ENCODE results near the gene ADAM11. TPM values are rescaled to one million over a fixed set of nuclear protein-coding genes. Genes with fewer than 3 reads are reported as not detected.

ADAM11 gene
- total and polyA plus RNA-seq, 2 of the 4 experiments (the other 2 are of a cell fraction) = 0.36 to 0.53 TPM

DNA sequence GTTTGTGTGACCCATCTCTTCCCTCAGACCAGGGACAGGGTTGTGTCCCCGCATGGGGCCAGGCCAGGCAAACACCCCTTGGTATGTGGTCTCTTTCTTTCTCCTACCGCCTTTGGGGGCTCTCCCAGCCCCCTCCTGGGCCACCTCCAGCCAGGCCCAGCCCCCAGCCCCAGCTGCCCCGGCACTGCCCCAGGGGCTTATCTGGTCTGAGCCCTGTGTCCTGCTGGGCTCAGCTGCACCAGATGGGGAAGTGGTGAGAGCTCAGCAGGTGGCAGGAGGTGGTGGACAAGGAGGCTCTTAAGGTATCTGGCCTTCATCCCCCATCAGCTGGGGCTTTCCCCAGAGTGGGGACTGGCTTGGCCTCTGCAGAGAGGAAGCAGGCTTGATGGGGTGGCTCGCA, 8.7 kb downstream of the ADAM11 start:
- Histone ChIP-seq H4K5ac (ENCODE audit: low read depth, low read length) (no peak overlapping the region), H4K20me1 (ENCODE audit: insufficient read depth, low read length) (no peaks in the 10 kb centered on the region), H3K27me3 (ENCODE audit: control insufficient read depth, insufficient read depth, low read length) (peaks cover 15% of the 10 kb centered on the region; the same call in 1 of the 2 replicates), H3K9ac (ENCODE audit: low read depth, low read length) (no peak overlapping the region), H3K4me3 (ENCODE audit: insufficient read depth, low read depth, low read length) (no peak overlapping the region), H2BK5ac (ENCODE audit: low read depth, low read length, poor library complexity, severe bottlenecking) (no peak overlapping the region), H4K91ac (ENCODE audit: insufficient read depth, low read depth, low read length) (no peak overlapping the region), H3K9me3 (ENCODE audit: control insufficient read depth, insufficient read depth, low read length) (no peaks in the 10 kb centered on the region), H2BK15ac (ENCODE audit: low read depth, low read length) (no peak overlapping the region), H3K14ac (replicated peaks; ENCODE audit: low read depth, low read length) (no peak overlapping the region), H2BK120ac (ENCODE audit: low read depth, low read length) (no peak overlapping the region), H2AFZ (replicated peaks; ENCODE audit: low read length, poor library complexity) (no peak overlapping the region), H2AK9ac (replicated peaks; ENCODE audit: low read depth, low read length, poor library complexity) (no peak overlapping the region), H3K79me1 (ENCODE audit: low read depth in 1 of 2, low read length in 2 of 2) (no peaks in the 10 kb centered on the region), H3K4ac (ENCODE audit: low read depth, low read length) (no peak overlapping the region), H2AK5ac (ENCODE audit: low read depth, low read length) (no peak overlapping the region), H3K23ac (ENCODE audit: low read depth, low read length) (no peak overlapping the region), H3K9me1 (ENCODE audit: insufficient read depth, low read length) (no peaks in the 10 kb centered on the region), H3K4me1 (ENCODE audit: control insufficient read depth, insufficient read depth, low read length) (no peaks in the 10 kb centered on the region), H2BK20ac (ENCODE audit: low read depth, low read length) (no peak overlapping the region), H3K36me3 (ENCODE audit: control insufficient read depth, insufficient read depth, low read length) (no peaks in the 10 kb centered on the region), H3K56ac (ENCODE audit: extremely low read depth, insufficient read depth, low read length) (no peak overlapping the region), H3K27ac (ENCODE audit: insufficient read depth, low read length) (no peak overlapping the region), H3K18ac (ENCODE audit: low read depth, low read length) (no peak overlapping the region), H3K4me2 (ENCODE audit: low read depth, low read length) (no peak overlapping the region), H4K8ac (ENCODE audit: low read depth in 2 of 2, low read length in 2 of 2) (no peak overlapping the region)
- CTCF ChIA-PET = no interaction called here
- ATAC-seq (ENCODE audit: low read depth) (no peak), DNase-seq (no peak)
- dilution Hi-C loops (cut with HindIII; ENCODE audit: low sequenced_read_pairs, unreplicated experiment) (no loop called here), in situ Hi-C loops (cut with MboI; ENCODE audit: low sequenced_read_pairs) (no loop called here), intact Hi-C loops (cut with micrococcal nuclease) (loop anchor here (10.0 kb wide), 1 partner anchor 233 kb away; no protein-coding TSS in a partner anchor)
- BruUV-seq (replicated peaks) = no TSS peak
- WGBS, 2 experiments (ENCODE audit: extremely low coverage in 2 of 2, insufficient read length in 1 of 2) = 50% methylated on average over 1 of the region's 4 CpGs; no CpG with 5 or more reads in 1 of the 2 experiments
- no peak for TF ChIP-seq CHD1 (IDR thresholded peaks at IDR 0.05; ENCODE audit: low read depth, low read length)
- no peak for TF ChIP-seq MAZ (IDR thresholded peaks at IDR 0.05; ENCODE audit: borderline replicate concordance, low read depth, low read length)
- TF ChIP-seq NFE2L2 (IDR thresholded peaks at IDR 0.05; ENCODE audit: low read depth, low read length) = no peak
- no peak for TF ChIP-seq FOS (IDR thresholded peaks at IDR 0.05; ENCODE audit: low read depth, low read length)
- TF ChIP-seq, protein P1, sequence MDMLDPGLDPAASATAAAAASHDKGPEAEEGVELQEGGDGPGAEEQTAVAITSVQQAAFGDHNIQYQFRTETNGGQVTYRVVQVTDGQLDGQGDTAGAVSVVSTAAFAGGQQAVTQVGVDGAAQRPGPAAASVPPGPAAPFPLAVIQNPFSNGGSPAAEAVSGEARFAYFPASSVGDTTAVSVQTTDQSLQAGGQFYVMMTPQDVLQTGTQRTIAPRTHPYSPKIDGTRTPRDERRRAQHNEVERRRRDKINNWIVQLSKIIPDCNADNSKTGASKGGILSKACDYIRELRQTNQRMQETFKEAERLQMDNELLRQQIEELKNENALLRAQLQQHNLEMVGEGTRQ (IDR thresholded peaks at IDR 0.05; ENCODE audit: low read depth, low read length) = no peak
- TF ChIP-seq POLR2A (IDR thresholded peaks at IDR 0.05; ENCODE audit: low read depth, low read length) = no peak
- no peak for TF ChIP-seq MXI1 (IDR thresholded peaks at IDR 0.05; ENCODE audit: borderline replicate concordance, low read depth, low read length)
- TF ChIP-seq CEBPB (IDR thresholded peaks at IDR 0.05; ENCODE audit: low read depth, low read length) = no peak
- TF ChIP-seq MAFK (IDR thresholded peaks at IDR 0.05; ENCODE audit: low read depth, low read length) = no peak
- TF ChIP-seq, protein P2, sequence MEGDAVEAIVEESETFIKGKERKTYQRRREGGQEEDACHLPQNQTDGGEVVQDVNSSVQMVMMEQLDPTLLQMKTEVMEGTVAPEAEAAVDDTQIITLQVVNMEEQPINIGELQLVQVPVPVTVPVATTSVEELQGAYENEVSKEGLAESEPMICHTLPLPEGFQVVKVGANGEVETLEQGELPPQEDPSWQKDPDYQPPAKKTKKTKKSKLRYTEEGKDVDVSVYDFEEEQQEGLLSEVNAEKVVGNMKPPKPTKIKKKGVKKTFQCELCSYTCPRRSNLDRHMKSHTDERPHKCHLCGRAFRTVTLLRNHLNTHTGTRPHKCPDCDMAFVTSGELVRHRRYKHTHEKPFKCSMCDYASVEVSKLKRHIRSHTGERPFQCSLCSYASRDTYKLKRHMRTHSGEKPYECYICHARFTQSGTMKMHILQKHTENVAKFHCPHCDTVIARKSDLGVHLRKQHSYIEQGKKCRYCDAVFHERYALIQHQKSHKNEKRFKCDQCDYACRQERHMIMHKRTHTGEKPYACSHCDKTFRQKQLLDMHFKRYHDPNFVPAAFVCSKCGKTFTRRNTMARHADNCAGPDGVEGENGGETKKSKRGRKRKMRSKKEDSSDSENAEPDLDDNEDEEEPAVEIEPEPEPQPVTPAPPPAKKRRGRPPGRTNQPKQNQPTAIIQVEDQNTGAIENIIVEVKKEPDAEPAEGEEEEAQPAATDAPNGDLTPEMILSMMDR (conservative IDR thresholded peaks at IDR 0.05; ENCODE audit: low read depth, low read length) = no peak
- TF ChIP-seq RAD21 (IDR thresholded peaks at IDR 0.05; ENCODE audit: low read length) = no peak
- TF ChIP-seq BHLHE40 (IDR thresholded peaks at IDR 0.05; ENCODE audit: low read depth, low read length) = no peak
- TF ChIP-seq, protein P3, sequence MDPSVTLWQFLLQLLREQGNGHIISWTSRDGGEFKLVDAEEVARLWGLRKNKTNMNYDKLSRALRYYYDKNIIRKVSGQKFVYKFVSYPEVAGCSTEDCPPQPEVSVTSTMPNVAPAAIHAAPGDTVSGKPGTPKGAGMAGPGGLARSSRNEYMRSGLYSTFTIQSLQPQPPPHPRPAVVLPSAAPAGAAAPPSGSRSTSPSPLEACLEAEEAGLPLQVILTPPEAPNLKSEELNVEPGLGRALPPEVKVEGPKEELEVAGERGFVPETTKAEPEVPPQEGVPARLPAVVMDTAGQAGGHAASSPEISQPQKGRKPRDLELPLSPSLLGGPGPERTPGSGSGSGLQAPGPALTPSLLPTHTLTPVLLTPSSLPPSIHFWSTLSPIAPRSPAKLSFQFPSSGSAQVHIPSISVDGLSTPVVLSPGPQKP (IDR thresholded peaks at IDR 0.05; ENCODE audit: borderline replicate concordance, low read depth, low read length) = no peak
- no peak for TF ChIP-seq SMC3 (IDR thresholded peaks at IDR 0.05; ENCODE audit: low read depth, low read length)
- POLR2A ChIA-PET (ENCODE audit: unreplicated experiment) = no interaction called here

Data from IMR-90 (cell line).